Testis (tissue), 3 donors: ENCODE data around the gene ING4. TPM values are rescaled to one million over a fixed set of nuclear protein-coding genes. Genes with fewer than 3 reads are reported as not detected.
A peak's percentile ranks its signal among the peaks of the same experiment; 100 is the strongest.

Experiments
- DNase-seq: peaks from one replicate; pipeline ENCODE4 v3.0.0-alpha.2; 2019
- H3K27ac ChIP-seq, 2 donors: fragments of 200-600 bp; sonication (generic); one replicate each; pipeline ENCODE4 v1.5.1; 2019
- H3K27me3 ChIP-seq: fragments of 200-600 bp; sonication (generic); one replicate; pipeline ENCODE4 v1.5.1; 2019
- H3K36me3 ChIP-seq: fragments of 200-600 bp; sonication (generic); one replicate; pipeline ENCODE4 v1.5.1; 2017; ENCODE audit warnings: low read depth; ENCODE audit errors: missing control alignments
- H3K4me1 ChIP-seq: fragments of 200-600 bp; sonication (generic); one replicate; pipeline ENCODE4 v1.5.1; 2019
- H3K4me3 ChIP-seq, 2 donors: fragments of 200-600 bp; sonication (generic); one replicate each; pipeline ENCODE4 v1.5.1; 2017 to 2019
- H3K9me3 ChIP-seq: fragments of 200-600 bp; sonication (generic); one replicate; pipeline ENCODE4 v1.5.1; 2017
- CTCF ChIP-seq, 3 experiments: fragments of 450-650 bp in 2 of 3; fragments of 200-600 bp in 1 of 3; sonication (generic) in 1 of 3; IDR thresholded peaks; one replicate each; pipeline ENCODE4 v1.5.1; 2016 to 2019; ENCODE audit warnings: antibody characterized with exemption in 3 of 3, mild to moderate bottlenecking in 2 of 3, moderate library complexity in 1 of 3
- POLR2A ChIP-seq: fragments of 450-650 bp; IDR thresholded peaks from one replicate; pipeline ENCODE4 v1.6.1; 2017; ENCODE audit warnings: antibody characterized with exemption, mild to moderate bottlenecking, moderate library complexity
- WGBS, 2 donors: methylation state at CpG; one replicate each; pipeline ENCODE4 v1.1.5; 2018; 5-methylcytosine and 5-hydroxymethylcytosine counted together
- intact Hi-C: fragments of 100-400 bp; cut with DNase I; formaldehyde crosslinking; loops from one replicate; pipeline ENCODE4 v1.15.1; 2023; ENCODE audit warnings: low total_unique reads
- polyA plus RNA-seq: library from polyadenylated mRNA; stranded (reverse); fragments of 350-450 nt; fragmentation: Illumina TruSeq; extraction: RNeasy Lipid Tissue Mini Kit (QIAGEN cat#74804); gene quantifications from one replicate; pipeline ENCODE4 v1.2.3, GENCODE V29; 2014; ENCODE audit warnings: low read depth, low replicate concordance; ENCODE audit not compliant: insufficient read depth
- total RNA-seq, 2 donors: library from RNA; depleted of rRNA; stranded (reverse); fragments of >200 nt; gene quantifications; one replicate each; pipeline ENCODE4 v1.2.3, GENCODE V29; 2016

Gene ING4
- total and polyA plus RNA-seq, 3 donors from 2014 or later: 48.1 to 63.0 (median 58.3) TPM

DNA sequence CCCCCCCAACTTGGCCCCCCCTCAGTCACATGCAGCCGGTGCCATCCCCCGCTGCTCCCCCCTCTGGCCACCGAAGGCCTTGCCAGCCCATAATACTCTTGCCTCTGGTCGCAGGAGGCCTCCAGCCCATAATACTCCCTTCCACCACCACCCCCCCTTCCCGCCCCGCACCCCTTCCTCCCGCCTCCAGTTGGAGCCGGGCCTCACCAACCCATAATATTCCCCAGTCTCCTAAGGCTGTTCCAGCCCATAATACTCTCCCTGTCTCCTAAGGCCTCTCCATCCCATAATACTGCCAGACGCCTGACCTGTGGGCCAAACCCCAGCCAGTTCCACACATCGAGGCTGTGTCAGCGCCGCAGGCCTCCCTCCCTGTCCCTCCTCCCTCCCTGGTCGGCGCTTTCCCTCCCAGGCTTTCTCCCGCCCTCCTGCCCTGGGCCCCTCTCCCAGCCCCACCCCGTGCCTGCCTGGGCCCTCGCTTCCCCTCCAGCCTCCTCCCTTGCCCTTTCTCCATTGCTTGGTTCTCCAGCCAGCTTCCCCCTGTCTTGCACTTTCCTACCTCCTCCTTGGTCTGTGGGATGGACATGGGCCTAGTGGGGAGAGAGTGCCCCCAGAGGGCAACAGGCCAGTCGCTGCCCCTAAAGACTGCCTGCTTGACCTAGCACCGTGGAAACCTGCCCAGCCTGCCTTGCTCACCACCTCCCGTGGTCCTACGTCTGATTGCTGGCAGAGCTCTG, 49.0 kb downstream of the ING4 start:
- peak overlapping the region in 1 of 2 donors; percentile 53 for H3K4me3 ChIP-seq
- TF ChIP-seq POLR2A (no peak), CTCF (IDR thresholded peaks at IDR 0.05) (peak in 2 of 3 experiments; percentile 13 to 17)
- peak overlapping the region; percentile 85 to 88 for H3K27ac ChIP-seq
- intact Hi-C loops: no loop called here
- no peaks in the 10 kb centered on the region for H3K27me3 ChIP-seq
- 2 to 3% methylated on average over 15 to 21 of the region's 21 CpGs for WGBS, 2 donors
- no peaks in the 10 kb centered on the region for H3K36me3 ChIP-seq
- DNase-seq: peak; percentile 96
- peaks cover 28% of the 10 kb centered on the region for H3K4me1 ChIP-seq
- no peaks in the 10 kb centered on the region for H3K9me3 ChIP-seq

- 2 to 5% methylated on average over 14 to 17 of the region's 17 CpGs for WGBS, 2 donors
- H3K4me1 ChIP-seq: peaks cover 28% of the 10 kb centered on the region
- DNase-seq: peak; percentile 83
- H3K36me3 ChIP-seq: no peaks in the 10 kb centered on the region
- H3K9me3 ChIP-seq: no peaks in the 10 kb centered on the region
- H3K4me3 ChIP-seq: peak overlapping the region; percentile 31 to 53
- H3K27me3 ChIP-seq: no peaks in the 10 kb centered on the region
- peak overlapping the region; percentile 85 to 88 for H3K27ac ChIP-seq
- intact Hi-C loops: no loop called here
- TF ChIP-seq CTCF (IDR thresholded peaks at IDR 0.05): no peak
- no peak for TF ChIP-seq POLR2A
These were observed 49.7 kb downstream of the ING4 start for GRCh38 chr12:6613015-6613775.

- intact Hi-C loops: no loop called here
- no peaks in the 10 kb centered on the region for H3K27me3 ChIP-seq
- WGBS, 2 donors: 13 to 33% methylated on average over 5 to 7 of the region's 7 CpGs
- TF ChIP-seq POLR2A (no peak), CTCF (IDR thresholded peaks at IDR 0.05) (no peak)
- no peak for DNase-seq
- peaks cover 32% of the 10 kb centered on the region for H3K4me1 ChIP-seq
- peak overlapping the region; percentile 85 to 88 for H3K27ac ChIP-seq
- H3K36me3 ChIP-seq: no peaks in the 10 kb centered on the region
- no peaks in the 10 kb centered on the region for H3K9me3 ChIP-seq
- peak overlapping the region; percentile 31 to 53 for H3K4me3 ChIP-seq
These were observed 50.3 kb downstream of the ING4 start for GRCh38 chr12:6612652-6613014.

- Histone ChIP-seq H3K4me3 (no peak overlapping the region), H3K27ac (peak overlapping the region in 1 of 2 donors; percentile 88), H3K27me3 (no peaks in the 10 kb centered on the region), H3K36me3 (no peaks in the 10 kb centered on the region), H3K9me3 (no peaks in the 10 kb centered on the region), H3K4me1 (peaks cover 33% of the 10 kb centered on the region)
- TF ChIP-seq POLR2A (no peak), CTCF (IDR thresholded peaks at IDR 0.05) (no peak)
- WGBS, 2 donors: 28 to 50% methylated on average over 5 to 6 of the region's 6 CpGs
- intact Hi-C loops: no loop called here
- DNase-seq: no peak
These were observed 50.7 kb downstream of the ING4 start for GRCh38 chr12:6612247-6612646.
